Measurements from ENCODE around the gene UBA5.

The UBA5 gene

DNA sequence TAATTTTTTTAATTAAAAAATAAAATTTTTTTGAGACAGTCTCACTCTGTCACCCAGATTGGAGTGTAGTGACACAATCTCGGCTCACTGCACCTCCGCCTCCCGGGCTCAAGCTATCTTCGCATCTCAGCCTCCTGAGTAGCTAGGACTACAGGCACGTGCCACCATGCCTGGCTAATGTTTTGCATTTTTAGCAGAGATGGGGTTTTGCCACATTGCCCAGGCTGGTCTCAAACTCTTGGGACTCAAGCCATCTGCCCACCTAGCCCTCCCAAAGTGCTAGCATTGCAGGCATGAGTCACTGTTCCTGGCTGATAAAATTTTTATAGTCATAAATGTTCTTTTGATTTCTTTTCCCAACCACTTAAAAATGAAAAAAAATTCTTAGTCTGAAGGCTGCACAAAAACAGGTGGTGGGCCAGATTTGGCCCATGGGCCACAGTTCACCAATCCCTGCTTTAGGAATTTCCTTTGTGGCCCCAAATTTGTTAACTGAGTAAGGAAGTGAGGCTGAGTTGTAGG, 9.2 kb downstream of the UBA5 start:
- no peak overlapping the region for H3K4me3 ChIP-seq (replicated peaks; ENCODE audit: low read depth, low read length)
- no peak for DNase-seq (ENCODE audit: extremely low read depth, low read depth)
- TF ChIP-seq, protein P1, sequence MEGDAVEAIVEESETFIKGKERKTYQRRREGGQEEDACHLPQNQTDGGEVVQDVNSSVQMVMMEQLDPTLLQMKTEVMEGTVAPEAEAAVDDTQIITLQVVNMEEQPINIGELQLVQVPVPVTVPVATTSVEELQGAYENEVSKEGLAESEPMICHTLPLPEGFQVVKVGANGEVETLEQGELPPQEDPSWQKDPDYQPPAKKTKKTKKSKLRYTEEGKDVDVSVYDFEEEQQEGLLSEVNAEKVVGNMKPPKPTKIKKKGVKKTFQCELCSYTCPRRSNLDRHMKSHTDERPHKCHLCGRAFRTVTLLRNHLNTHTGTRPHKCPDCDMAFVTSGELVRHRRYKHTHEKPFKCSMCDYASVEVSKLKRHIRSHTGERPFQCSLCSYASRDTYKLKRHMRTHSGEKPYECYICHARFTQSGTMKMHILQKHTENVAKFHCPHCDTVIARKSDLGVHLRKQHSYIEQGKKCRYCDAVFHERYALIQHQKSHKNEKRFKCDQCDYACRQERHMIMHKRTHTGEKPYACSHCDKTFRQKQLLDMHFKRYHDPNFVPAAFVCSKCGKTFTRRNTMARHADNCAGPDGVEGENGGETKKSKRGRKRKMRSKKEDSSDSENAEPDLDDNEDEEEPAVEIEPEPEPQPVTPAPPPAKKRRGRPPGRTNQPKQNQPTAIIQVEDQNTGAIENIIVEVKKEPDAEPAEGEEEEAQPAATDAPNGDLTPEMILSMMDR (IDR thresholded peaks at IDR 0.05; ENCODE audit: low read depth, low read length, missing control alignments) = no peak

DNA sequence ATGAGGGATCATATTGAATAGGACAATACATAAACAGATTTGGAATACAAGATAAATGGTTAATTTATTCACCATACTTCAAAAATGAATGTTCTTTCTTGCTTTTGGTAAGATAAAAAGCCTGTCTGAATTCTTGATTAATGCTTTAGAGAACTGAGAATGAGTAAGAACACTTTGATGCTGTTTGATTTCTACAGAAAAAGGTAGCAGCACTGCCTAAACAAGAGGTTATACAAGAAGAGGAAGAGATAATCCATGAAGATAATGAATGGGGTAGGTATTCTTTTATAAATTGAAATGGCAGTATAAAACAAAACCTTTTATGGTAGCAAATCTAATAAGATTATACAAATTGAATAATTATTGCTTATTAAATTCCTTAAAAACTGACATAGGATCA, 15.3 kb downstream of the UBA5 start:
- TF ChIP-seq, protein P1 (IDR thresholded peaks at IDR 0.05; ENCODE audit: low read depth, low read length, missing control alignments) = no peak
- no peak overlapping the region for H3K4me3 ChIP-seq (replicated peaks; ENCODE audit: low read depth, low read length)
- no peak for DNase-seq (ENCODE audit: extremely low read depth, low read depth)

DNA sequence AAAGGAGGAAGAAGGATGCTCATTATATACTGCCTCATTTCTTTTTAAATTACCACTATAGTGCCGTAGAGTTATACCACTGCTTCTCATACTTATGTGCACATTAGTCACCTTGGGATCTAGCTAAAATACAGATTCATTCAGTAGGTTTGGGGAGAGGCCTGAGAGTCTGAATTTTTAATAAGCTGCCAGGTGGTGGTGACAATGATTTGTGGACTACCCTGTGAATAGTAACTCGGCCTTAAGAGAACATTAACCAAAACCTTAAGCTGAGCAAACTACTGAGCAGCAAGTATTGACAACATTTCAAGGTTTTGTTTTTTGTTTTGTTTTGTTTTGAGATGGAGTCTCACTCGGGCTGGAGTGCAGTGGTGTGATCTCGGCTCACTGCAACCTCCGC, 19.8 kb downstream of the UBA5 start:
- TF ChIP-seq, protein P1 (IDR thresholded peaks at IDR 0.05; ENCODE audit: low read depth, low read length, missing control alignments) = no peak
- no peak for DNase-seq (ENCODE audit: extremely low read depth, low read depth)
- no peak overlapping the region for H3K4me3 ChIP-seq (replicated peaks; ENCODE audit: low read depth, low read length)

DNA sequence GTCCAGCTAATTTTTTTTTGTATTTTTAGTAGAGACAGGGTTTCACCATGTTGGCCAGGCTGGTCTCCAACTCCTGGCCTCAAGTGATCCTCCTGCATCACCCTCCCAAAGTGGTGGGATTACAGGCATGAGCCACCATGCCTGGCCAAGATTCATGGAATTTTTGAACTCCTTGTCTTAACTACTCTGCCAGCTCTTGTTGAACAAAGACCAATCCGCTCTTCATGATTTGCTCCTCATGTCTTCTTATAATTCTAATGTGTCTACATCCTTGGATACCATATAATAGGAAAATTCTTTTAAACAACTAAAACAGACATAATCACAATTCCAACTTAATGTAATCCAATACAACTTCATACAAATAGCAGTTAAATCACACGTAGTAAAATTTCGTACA, 21.3 kb downstream of the UBA5 start:
- no peak for DNase-seq (ENCODE audit: extremely low read depth, low read depth)
- no peak overlapping the region for H3K4me3 ChIP-seq (replicated peaks; ENCODE audit: low read depth, low read length)
- TF ChIP-seq, protein P1 (IDR thresholded peaks at IDR 0.05; ENCODE audit: low read depth, low read length, missing control alignments) = no peak

DNA sequence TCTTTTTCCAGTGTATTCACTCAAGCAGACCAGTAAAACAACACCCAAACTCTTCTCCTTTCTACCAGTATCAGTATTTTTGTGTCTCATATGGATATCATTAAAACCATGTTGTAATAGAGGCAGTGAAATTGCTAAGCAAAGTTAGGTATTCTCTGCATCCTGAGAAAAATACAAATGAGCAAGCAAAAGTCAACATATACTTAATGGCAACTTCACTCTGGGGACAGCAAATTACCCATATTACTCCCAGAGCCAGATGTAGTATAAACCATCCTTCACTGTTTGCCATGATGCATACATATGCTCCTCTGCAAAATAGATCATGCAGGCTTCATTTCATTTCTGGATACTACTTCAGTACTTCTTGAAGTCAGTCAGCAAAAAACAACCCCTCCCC, 22.1 kb downstream of the UBA5 start:
- no peak for DNase-seq (ENCODE audit: extremely low read depth, low read depth)

DNA sequence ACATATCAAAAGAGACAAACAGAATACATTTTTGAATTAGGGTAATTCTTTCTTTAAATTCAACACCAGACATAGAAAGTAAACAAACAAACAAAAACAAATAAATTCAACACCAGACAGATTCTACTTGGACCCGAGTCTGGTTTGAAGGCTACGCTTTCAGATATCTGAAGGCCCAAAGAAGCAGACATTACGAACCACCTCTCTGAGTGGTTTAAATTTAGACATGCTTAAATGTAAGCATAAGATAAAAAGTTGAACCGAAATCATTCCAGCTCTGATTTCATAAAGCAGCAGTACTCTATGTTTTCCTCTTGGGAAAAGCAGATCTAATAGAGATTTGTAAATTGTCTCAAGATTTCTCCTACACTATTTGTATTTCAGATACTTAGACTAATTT, 29.9 kb downstream of the UBA5 start:
- TF ChIP-seq, protein P1 (IDR thresholded peaks at IDR 0.05; ENCODE audit: low read depth, low read length, missing control alignments) = no peak
- no peak overlapping the region for H3K4me3 ChIP-seq (replicated peaks; ENCODE audit: low read depth, low read length)
- no peak for DNase-seq (ENCODE audit: extremely low read depth, low read depth)

More for the DNA sequence above, 22.1 kb downstream of the UBA5 start:
- TF ChIP-seq, protein P1 (IDR thresholded peaks at IDR 0.05; ENCODE audit: low read depth, low read length, missing control alignments) = no peak
- no peak overlapping the region for H3K4me3 ChIP-seq (replicated peaks; ENCODE audit: low read depth, low read length)

DNA sequence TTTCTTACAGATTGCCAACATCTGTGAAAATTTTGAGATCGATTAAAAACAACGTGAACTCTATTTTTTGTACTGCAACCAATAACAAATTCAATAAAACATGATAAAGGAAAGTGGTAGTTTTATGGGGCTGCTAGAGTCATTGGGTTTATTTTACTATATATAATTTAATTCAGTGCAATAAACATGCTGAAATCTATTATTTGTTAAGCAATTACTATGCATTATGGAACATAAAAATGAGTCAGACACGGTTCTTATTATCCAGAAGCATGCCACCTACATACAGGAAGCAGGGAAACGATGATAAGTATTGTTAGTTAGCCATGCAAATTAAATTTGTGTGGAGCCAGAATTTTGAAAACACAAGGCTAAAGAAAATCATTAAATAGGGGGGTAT, 34.9 kb downstream of the UBA5 start:
- no peak overlapping the region for H3K4me3 ChIP-seq (replicated peaks; ENCODE audit: low read depth, low read length)
- no peak for DNase-seq (ENCODE audit: extremely low read depth, low read depth)
- TF ChIP-seq, protein P1 (IDR thresholded peaks at IDR 0.05; ENCODE audit: low read depth, low read length, missing control alignments) = no peak

Measured in HFF-Myc (cell line).